DMS 273 (cell line): ENCODE data around the gene CHN2.
A peak's percentile ranks its signal among the peaks of the same experiment; 100 is the strongest.

Source experiments
- DNase-seq: peaks from one replicate; lab custom pipeline; 2025; ENCODE audit not compliant: unreplicated experiment; lab: John Stamatoyannopoulos, UW

The CHN2 gene

DNA sequence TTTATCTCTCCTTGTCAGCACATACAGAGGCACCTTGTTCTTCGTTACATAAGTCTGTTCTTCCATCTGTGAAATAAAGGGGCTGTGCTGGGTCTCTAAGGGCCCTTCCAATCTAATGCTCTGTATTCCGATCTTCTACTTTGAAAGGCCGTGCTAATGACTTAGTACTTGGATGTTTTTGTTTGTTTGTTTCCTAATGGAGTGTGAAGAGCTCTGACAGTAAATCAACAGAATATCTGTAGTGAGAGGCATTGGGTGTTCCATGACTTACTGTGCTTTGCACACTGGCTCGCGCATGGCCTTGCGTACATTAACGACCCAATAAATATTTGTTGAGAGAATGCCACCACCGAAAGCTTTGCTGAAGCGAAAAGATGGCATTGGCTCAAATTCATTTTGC, 162.1 kb downstream of the CHN2 start:
- no peak for DNase-seq

DNA sequence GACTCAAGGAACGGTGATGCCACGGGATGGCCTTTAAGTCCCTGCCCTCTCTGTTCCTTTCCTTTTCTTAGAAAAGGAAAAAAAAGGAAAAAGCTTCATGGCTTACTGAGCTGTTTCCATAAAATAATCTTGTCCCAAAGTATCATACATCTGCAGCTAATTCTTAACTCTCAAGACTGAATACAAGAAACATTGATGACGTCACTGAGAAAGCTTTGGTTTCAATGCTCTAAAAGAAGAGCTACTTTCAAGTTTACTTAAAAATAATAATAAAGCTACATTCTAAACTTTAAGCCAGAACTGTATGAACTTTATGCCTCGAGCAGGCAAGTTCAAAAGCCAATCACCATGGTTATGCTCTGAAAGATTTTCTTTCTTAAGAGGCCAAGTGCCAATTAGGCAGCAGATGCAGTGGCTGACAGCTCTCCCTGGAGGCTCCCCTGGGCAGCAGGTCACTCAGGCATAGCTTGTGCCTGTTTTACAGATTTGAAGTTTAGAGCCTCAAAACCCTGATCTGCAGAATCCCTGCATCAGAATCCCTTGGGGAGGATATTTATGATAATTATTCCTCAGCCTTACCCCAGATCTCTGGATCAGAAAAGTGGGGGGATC, 165.0 kb downstream of the CHN2 start:
- peak; percentile 69 for DNase-seq

DNA sequence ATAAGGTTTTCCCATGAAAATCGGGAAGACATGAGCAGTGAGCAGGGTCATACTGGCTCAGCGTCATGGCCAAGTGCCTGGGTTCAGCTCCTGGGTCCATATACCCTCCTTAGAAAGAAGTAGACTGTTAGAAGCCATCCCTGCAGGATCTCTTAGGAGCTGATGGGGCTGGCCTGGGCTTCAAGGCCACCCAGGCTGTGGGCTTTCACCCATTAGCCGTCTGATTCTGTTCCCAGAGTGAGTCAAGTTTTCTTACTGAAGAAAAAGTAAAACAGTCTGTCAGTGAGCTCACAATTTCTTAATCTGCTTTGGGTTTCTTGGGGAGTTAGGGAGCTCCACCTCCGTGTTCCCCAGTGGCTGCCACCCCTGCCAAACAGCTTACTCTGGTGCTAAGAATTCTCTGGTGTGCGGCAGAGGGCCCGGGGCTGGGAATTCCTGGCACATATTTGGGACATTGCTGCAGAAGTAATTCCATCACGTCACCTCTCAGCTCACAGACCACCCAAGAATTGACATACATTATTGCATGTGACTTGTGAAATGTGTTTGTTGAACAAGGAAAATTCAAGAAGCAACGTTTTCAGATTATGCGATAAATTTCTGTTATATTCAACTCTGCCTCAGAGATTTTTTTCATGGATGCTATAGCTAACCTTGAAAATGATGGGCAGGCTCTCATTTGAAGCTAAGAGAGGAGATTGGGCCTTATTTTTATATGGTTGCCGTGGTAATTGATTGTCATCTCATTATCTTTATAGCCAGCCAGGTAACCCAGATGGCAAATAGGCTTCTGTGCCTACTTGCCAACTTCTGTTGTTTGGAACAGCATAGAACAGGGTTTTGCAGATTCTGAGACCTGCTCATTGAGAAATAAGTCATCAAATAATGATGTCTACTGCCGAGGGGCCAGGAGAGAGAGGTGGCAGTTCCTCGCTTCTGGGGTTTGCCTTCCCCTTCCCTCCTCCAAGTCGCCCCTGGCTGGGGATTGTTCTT, 166.4 kb downstream of the CHN2 start:
- DNase-seq = no peak

DNA sequence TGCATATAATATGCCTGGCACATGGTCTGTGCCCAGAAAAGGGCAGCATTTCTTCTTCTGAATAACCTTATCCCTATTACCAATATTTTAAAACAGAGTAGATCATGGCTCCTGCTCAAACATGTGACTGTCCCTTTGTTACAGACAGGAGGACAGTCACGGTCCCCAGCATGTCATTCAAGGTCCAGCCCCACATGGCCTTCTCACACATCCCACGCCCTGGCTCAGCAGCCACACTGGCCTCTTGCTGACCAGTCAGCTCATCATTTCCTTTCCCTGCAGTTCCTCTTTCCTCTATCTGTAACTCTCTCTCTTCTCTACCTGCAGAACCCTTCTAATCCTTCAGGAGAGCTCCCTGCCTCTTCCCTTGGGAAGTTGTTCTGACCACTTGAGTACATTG, 167.8 kb downstream of the CHN2 start:
- no peak for DNase-seq

DNA sequence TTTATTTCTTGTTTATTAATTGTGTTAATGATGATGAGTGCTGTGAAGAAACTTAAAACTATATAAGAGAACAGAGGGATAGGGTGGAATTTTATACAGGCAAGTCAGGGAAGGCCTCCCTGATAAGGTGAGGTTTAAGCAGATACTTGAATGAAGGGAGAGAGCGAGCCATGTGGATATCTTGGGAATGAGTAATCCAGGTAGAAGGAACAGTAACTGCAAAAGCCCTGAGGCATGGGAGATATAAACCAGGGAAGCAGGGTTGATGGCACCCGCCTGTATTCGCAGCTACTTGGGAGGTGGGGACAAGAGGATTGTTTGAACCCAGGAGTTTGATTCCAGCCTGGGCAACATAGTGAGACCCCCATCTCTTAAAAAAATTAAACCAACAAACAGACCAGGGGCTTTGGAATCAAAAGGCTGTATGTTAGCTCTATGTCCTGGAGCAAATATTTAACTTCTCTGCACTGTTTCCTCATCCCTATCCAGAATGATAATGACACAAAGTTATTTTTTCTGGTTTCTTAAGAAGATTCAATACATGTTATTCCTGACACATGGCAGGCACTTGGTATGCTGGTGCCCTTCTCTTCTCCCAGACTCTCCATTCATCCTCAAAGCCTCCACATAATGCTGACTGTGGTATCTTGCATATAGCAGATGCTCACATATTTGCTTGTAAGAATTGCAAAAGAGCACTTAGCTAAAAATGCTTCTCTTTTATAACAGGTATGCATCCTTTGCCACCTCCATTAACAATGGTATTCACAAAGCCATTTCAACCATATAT, 169.3 kb downstream of the CHN2 start:
- DNase-seq = no peak

DNA sequence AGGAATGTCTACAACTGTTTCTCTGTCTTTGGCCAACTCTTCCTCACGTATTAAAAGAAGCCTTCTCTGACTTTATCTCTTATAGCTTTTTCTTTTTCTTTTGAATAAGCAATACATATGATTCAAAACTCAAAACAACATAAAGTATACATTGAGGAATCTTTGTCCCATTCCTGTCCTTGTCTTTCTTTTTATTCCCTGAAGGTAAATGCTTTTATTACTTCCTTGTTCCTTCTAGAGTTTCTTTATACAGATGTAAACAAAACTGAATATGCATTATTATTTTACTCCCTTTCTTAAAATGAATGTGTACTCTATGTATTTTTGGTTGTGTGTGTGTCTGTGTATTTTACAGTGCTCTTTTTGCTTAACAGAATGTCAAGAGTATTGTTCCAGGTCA, 170.1 kb downstream of the CHN2 start:
- no peak for DNase-seq

DNA sequence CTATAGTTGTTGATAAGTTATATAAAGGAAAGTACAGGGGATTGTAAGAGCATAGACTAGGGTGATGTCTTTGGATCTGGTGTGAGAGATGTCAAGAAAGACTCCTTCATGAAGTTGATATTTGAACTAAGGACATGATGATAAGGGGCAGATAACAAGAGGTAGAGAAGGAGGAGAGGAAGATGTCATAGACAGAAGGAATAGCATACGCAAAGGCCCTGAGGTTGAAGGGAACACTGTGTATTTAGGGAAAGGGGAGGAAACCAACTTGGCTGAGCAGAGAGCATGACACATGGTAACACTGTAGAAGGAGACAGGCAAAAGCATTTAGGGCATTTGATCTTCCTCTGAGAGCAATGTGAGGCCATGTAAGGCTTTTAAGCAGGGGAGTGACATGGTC, 170.8 kb downstream of the CHN2 start:
- DNase-seq = no peak

DNA sequence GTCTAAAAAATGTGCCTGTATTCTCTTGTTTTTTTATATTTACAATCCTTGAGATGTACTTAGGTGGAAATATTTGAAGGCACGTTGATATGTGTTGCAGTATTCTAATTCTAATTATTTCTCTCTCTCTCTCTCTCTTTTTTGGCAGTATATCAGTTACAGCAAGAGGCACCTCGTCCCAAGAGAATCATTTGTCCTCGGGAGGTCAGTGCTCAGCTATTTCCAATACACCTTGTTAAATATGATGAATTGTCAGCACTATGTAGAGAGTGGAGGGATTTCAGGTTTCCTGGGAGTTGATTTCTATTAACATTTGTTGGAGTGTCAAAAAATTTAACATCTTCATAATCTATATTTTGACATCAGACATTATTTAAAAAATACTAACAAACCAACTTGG, 173.2 kb downstream of the CHN2 start:
- no peak for DNase-seq

DNA sequence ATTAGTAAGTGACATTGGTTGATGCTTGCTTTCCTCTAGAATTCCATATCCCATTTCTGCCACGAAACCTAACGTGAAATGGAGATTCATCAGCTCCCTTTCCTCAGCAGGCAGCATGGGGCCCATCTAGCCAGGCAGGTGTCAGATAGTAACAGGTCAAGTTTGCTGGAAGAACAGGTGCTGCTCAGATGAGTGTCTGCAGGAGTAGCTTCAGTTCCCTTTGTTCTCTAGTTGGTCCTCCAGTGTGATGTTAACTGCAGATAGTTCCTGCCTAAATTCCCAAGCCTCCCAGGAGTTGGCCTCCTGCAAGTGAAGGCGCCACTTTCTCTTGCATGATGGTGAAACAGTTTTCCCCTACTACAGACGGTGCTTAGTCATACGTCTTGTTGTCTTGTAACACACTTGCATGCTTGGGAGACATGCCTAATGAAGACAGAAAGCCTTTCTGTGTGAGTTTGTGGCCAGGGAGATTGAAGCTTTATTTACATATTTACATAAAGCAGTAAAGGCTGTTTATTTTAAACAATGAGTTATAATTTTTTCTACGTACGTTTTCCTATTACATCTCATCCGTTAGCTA, 175.4 kb downstream of the CHN2 start:
- no peak for DNase-seq

DNA sequence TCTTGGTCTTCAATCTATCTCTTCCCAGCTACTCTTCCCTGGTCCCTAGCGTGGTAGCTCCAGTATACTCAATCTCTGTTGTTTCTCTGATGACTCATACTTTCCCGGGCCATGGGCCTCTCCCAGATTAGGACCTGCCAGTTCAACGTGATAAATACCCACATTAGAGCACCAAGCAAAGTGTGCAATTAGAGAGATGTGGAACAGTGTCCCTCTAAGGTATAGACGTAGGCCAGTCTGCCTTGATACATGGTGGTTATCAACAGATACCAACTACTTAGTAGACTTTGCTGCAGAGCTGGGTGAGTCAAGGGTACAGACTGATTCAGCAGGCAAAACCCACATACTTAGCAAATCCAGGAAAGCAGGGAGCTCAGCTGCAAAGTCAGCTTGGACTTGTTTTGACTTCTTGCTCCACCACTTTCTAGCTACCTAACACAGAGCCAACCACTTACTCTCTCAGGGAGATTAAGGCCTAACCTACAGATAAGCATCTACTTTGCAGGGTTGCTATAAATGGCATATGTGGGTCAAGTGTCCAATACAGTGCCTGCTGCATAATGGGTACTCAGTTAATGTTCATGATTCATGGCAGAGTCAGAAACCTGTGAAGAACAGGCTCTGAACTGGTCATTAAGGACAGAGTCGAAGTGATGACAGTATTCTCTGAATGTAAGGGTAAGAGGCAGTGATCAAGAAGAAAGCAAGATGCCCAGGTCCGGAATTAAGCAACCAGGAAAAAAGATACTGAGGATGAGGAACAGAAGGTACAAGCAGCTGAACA, 176.1 kb downstream of the CHN2 start:
- no peak for DNase-seq

DNA sequence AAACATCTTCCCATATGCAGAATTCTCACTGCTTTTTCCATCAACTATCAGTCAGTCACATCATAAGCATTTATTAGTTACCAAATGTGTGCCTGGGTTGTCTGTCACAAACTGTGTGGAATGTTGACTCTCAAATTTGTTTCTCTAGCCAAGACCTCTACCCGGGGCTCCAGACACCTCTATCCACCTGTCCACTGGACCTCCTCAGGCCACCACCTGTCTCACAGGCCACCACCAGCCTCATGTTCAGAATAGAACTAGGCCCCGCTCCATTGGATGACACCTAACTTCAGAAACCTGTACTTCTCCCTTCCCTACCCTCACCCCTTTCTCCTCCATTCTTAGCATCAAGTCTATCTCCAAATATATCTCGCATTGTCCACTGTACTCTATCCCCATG, 176.9 kb downstream of the CHN2 start:
- DNase-seq = no peak

DNA sequence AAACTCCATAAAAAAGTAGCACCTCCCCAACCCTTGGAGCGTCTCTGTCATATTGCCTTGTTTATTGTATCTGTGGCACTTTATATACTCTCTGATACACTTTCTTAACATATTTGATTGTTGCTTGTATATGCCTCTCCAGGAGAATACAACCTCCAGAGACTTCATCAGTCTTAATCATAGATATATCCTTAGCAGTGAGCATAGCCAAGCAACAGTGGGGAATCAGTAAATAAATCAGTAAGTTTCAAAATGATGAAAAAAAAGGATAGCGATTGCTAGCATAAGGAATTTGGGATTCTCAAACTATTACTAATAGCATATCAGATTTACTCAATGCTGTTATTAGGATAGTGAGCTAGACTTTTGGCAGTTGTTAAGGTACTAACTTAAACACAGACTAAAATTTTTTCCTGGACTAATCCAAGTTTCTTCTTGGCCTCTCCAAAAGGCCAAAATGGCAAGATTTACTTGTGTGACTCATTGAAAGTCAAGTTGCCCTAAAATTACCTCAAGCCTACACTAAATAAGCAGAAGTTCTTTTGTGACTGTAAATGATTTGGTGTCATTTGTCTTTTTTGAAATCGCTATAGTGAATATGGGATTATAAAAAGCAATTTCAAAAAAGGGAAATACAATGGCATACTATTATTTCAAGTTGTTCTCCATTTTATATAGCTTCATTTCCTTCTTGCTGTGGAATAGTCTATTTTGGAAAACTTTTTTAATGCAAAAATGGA, 177.9 kb downstream of the CHN2 start:
- no peak for DNase-seq

DNA sequence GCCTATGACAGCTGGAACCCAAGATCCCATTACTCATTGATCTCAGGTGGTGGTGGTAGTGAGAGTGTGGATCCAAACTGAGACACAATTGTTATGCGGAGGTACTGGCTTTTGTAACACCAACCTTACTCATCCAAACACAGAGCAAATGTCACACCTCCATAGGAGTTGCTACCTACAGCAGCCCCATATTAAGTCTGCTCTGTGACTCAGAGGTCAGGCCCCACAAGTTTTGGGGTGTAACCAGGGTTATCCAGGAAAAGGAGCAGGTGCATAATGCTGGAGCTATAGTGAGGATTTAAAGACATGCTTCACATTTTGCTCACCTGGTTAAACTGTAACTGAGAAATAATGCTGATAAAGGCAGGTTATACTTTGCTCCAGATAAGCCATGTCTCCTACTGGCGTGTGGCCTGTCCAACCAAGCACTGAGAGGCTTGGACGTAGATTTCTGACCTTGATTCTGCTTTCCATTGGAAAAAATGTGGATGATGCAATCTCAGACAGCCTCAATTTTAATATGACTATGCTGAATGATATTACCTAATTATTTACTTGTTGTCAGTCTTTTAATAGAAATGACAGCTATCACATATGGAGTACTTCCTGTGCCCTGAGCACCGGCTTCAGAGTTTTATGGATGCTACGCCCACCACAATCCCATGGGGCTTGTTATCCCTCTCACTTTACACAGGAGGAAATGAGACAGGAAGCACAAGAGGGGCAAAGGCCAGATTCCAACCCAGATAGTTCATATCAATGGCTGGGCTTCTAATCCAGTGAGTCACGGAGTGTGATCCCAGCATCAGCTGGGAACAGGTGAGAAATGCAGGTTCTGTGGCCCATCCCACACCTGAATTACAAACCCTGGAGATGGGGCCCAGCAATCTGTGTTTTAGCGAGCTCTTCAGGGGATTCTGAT, 181.3 kb downstream of the CHN2 start:
- peak; percentile 56 for DNase-seq

DNA sequence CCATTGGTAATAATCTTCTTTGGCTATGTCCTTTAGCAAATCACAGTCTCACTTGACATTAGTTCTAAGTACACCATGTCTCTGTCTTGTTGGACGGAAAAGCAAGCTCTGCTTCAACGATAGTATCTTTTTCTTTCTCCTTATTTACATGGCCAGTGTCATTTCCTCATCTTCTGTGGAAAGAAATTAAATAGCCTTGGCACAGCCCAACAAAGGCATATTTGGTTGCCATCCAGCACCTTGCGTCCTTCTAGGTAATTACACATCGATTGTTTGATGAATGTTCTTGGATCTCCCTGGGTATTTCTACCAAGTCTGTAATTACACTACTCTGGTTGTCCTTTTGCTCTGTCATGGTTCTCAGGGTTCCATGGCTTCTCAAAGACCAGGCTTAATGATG, 183.1 kb downstream of the CHN2 start:
- DNase-seq = no peak

DNA sequence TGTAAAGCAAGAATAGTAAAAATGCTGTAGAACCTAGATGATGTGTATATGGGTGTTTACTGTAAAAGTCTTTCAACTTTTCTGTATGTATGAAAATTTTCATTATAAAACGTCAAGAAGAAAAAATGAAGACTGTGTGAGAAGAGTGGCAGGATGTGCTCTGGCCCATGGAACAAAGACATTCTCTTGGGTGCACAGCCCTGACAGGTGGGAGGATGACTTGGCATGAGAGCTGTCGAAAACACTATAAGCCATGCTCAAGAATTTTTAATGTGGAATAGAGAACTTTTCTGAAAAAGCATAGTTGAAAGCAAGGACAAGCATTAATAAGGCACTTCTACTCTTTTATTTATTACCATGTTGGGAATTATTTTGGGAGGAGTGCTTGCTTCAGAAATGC, 185.0 kb downstream of the CHN2 start:
- no peak for DNase-seq

DNA sequence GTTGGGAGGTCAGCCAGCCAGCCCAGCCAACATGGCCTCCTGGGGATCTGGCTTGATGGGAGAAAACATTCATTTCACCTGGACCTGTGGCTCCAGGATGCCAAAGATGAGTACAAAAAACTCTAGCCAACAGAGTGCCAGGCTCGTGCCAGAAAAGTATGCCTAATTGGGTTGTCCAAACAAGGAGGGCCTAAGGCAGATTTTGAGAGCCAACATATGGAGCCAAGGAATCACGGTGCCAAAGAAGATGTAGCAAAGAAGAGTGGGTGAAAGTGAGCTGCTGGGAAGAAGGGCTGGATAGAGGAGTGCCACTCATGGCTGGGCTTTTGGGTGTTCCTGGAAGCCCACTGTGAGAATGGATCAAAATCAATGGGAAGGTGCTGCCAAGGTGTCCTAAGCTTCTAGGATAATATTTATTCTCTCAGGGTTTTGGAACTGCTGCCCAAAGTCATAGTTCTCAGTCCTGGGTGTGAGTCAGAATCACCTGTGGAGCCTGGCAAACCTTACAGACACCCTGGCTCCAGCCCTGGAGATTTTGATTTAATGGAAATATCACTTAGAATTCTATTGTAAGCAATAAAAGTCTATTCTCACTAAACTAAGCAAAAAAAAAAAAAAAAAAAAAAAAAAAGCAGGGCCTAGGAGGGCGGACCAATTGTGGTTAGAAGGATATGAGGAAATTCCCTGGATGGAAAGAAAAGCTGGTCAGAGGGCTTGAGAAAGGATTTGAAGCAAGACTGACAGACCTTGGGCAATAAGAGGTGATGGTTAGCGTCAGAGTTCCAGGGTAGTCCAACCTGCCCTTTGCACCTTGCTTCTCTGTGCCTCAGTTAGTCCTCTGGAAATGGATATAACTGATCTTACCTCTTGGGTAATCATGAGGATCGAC, 186.9 kb downstream of the CHN2 start:
- DNase-seq = no peak

DNA sequence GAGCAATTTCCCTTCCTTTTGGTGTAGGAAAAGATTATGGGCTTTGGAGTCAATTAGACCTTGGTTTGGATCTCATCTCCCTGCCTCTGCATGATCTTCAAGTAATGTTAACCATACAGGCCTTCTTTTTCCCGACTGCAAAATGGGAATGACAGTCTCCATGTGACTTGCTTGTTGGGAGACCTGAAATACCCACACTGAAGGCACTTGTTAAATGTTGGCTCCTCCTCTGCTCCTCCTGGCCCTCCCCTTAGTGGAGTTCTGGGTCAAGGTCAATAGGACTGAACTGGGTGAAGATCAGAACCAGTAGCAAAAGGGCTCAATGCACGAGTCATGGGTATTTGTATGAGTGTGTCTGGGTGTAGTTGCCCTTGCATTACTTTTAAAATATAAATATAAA, 189.7 kb downstream of the CHN2 start:
- DNase-seq = no peak
